ENCODE measurements around the gene PSMB7.

Gene PSMB7

GRCh38 chr9:124356745-124357390, 58.4 kb downstream of the PSMB7 start:
- no peak for DNase-seq (ENCODE audit: low spot score)

- no peak for DNase-seq (ENCODE audit: low spot score)
Measured at GRCh38 chr9:124355941-124356744, 59.1 kb downstream of the PSMB7 start.

DNA sequence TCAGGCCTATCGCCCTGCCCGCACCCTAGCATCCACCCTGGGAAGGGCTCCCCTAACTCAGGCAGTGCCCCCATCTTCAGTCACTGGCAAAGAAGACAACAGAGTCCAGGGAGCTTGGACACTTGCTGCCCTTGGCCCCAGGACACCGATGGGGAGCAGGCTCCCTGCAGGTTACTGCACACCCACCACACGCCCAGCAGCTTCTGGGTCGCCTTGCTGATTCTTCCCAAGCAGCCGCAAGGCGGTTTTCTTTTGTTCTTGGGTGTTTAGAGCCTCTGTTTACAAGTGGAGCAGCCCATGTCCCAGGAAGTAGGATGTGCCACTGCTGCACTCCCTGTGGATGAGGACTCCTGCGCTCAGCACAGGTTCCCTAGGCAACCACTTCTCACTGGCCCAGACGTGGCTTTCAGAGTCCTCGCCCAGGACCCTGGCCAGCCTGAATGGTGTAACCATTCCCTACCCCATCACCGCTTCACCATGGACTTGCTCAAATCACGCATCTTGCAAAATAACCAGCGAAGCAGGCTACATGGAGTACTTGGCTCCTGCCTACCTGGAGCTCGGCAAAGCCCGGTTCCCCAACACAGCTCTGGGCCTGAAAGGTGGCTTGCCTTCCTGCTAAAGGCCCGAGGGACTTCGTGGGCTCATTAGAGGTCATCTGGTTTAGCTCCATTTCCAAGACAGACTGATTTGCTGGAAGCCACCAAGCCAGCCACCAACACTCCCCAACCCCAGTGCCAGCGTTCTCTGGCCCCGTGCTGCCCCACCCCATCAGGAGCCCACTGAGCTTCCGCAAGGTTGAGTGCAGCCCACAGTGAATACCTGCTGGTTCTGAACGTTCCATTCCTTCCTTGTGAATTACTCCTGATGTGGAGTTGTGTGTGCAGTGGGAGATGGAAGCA, 60.0 kb downstream of the PSMB7 start:
- no peak for DNase-seq (ENCODE audit: low spot score)

DNA sequence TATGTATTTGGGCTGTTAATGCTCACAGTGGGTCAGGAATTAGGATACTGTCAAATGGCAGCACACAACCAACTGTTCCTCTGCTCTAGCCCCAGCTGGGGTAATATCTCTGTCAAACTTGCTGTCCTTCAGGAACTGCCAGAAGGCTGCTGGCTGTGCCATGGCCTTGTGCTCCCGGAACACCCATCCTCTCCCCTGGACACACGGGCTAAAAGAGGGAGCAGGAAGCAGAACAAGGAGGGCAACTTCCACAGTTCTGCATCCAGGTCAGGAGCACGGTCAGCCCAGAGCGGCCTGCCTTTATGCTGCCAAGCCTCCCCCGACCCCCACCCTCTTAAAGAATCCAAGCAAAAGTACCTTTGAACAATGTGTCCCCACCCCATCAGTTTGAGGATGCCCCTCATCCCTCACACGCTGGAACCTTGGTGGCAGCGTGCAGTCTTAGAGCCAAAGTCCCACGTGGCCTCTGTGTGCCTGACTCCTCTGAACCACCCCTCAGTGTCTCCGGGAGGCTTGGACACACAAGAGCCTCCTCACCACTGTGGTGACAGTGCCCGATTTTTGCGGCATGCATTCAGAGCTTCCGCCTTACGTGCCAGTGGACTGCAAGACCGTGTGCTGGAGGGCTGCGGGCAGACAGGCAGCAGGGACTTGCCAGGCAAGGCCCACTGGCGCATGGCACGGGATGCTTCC, 60.8 kb downstream of the PSMB7 start:
- DNase-seq (ENCODE audit: low spot score): no peak

GRCh38 chr9:124353811-124354274, 61.4 kb downstream of the PSMB7 start:
- DNase-seq (ENCODE audit: low spot score): peak; percentile 38

- no peak for DNase-seq (ENCODE audit: low spot score)
Measured at GRCh38 chr9:124353166-124353768, 62.0 kb downstream of the PSMB7 start.

DNA sequence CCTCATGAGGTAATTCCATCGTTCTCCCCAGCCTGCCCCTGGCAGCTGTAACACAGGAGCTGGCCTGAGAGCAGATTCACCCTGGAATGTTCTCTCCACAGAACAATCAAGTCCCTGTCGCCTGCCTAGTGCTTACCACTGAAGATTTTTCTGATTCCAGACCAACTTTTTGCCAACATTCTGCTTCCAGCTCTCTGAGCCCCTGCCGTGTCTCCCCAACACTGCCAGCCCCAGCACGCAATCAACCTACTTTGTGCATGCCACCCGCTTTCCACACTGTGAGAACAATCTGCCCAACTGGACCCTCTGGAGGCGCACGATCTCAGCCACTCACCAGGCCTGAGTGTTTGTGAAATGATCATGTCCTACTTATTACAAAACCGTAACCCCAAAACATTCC, 62.6 kb downstream of the PSMB7 start:
- DNase-seq (ENCODE audit: low spot score): peak; percentile 22

- DNase-seq (ENCODE audit: low spot score): no peak
Measured at GRCh38 chr9:124351672-124352468, 63.4 kb downstream of the PSMB7 start.

- DNase-seq (ENCODE audit: low spot score): no peak
Measured at GRCh38 chr9:124350494-124351263, 64.6 kb downstream of the PSMB7 start.

- no peak for DNase-seq (ENCODE audit: low spot score)
Measured at GRCh38 chr9:124349675-124350493, 65.4 kb downstream of the PSMB7 start.

DNA sequence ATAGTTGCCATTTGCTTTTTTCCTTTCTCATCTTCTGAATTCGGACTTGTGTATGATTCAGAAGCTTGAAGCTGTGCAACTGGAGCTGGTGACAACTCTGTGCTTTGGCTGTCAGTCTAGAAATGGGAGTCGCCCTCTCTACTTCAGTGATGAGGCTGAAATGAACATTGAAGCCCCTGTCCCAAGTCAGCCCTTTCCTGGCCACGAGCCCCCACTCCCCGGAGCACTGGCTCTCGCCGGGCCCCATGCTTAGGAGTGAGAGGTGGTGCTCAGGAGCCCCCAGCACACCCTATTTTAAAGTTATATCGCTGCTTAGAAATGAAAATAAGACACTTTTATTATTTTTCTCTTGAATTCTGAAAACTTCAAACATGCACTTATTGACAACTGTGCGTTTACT, 66.0 kb downstream of the PSMB7 start:
- no peak for DNase-seq (ENCODE audit: low spot score)

- no peak for DNase-seq (ENCODE audit: low spot score)
Measured at GRCh38 chr9:124348831-124349230, 66.4 kb downstream of the PSMB7 start.

GRCh38 chr9:124348363-124348762, 66.9 kb downstream of the PSMB7 start:
- no peak for DNase-seq (ENCODE audit: low spot score)

DNA sequence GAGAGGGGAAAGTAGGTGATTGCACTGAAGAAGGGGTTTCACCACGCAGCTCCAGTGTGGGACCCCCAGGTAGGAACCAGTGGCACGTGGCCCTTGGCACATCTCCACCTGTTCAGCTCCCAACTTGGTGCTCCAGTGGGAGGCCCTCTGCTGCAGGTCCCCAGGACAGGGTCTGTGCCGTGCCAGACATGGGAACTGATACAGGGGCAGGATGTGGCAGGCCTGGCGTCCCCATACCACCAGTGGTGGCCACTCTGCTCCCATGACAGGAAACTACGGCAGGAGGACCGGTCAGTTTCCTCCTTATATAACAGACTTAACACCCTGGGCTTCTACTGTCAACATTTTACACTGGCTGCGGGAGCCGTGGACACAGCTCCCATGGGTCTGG, 67.3 kb downstream of the PSMB7 start:
- no peak for DNase-seq (ENCODE audit: low spot score)

GRCh38 chr9:124347206-124347967, 67.9 kb downstream of the PSMB7 start:
- no peak for DNase-seq (ENCODE audit: low spot score)

- DNase-seq (ENCODE audit: low spot score): no peak
Measured at GRCh38 chr9:124346347-124347163, 68.7 kb downstream of the PSMB7 start.

DNA sequence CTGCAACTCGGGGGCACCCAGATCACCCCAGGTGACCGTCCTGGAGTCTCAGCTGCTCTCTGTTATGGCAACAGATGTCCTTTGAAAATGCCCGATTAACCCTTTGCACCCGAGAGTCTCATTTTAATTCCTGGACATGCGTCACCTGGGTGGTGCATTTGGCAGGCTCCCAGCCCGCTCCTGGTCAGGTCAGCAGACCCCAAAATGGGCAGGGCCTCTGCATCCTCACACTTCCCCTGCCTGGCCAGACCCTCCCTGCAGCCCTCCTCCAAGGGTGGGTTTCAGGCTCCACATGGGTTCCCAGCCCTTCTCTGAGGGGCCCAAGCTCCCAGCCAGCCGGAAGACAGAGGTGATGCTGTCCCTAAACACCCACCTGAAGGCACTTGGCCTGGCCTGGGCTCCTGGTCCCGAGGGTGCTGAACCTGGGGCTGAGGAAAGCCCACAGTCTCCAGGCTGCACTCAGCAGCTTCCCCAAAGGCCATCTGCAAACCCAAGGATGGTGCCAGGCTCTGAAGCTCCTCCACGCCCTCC, 69.4 kb downstream of the PSMB7 start:
- DNase-seq (ENCODE audit: low spot score): no peak

Measured in AG08395 (cell line).